Measurements from ENCODE around the gene TCF20.

TCF20 gene

GRCh38 chr22:42236268-42236667, 34.2 kb downstream of the TCF20 start:
- Histone ChIP-seq H3K27me3 (ENCODE audit: insufficient read depth, low read length, poor library complexity, severe bottlenecking) (no peaks in the 10 kb centered on the region), H3F3A (ENCODE audit: low read depth) (no peaks in the 10 kb centered on the region), H2AFZ (ENCODE audit: low read length) (no peak overlapping the region), H3K9me3 (ENCODE audit: insufficient read depth, low read depth, low read length) (peaks cover 13% of the 10 kb centered on the region; the same call in 1 of the 2 replicates), H3K36me3 (ENCODE audit: insufficient read depth, low read length) (peaks cover 14% of the 10 kb centered on the region; the same call in 1 of the 2 replicates), H3K9ac (ENCODE audit: low read depth, low read length, poor library complexity, severe bottlenecking) (no peak overlapping the region), H3K9me2 (replicated peaks; ENCODE audit: low read depth, low read length) (no peaks in the 10 kb centered on the region), H3K79me2 (ENCODE audit: insufficient read depth, low read length) (peaks cover 100% of the 10 kb centered on the region), H3K4me3 (ENCODE audit: low read length, poor library complexity, severe bottlenecking) (no peak overlapping the region), H3K4me2 (ENCODE audit: low read depth, low read length, poor library complexity, severe bottlenecking) (no peak overlapping the region), H3K4me1 (ENCODE audit: insufficient read depth, low read length, poor library complexity, severe bottlenecking) (peaks cover 7% of the 10 kb centered on the region), H4K20me1 (ENCODE audit: insufficient read depth, low read length, poor library complexity, severe bottlenecking) (peaks cover 45% of the 10 kb centered on the region)
- TF ChIP-seq EZH2phosphoT487 (IDR thresholded peaks at IDR 0.05; ENCODE audit: borderline replicate concordance), result no peak
- TF ChIP-seq CTCF (conservative IDR thresholded peaks at IDR 0.05; ENCODE audit: low read length), result no peak

- Histone ChIP-seq H3K36me3 (ENCODE audit: insufficient read depth, low read length) (peaks cover 7% of the 10 kb centered on the region; the same call in 1 of the 2 replicates), H3K4me2 (ENCODE audit: low read depth, low read length, poor library complexity, severe bottlenecking) (no peak overlapping the region), H3K4me3 (ENCODE audit: low read length, poor library complexity, severe bottlenecking) (no peak overlapping the region), H3K79me2 (ENCODE audit: insufficient read depth, low read length) (peaks cover 100% of the 10 kb centered on the region), H3K9me3 (ENCODE audit: insufficient read depth, low read depth, low read length) (peaks cover 13% of the 10 kb centered on the region; the same call in 1 of the 2 replicates), H2AFZ (ENCODE audit: low read length) (no peak overlapping the region), H3K4me1 (ENCODE audit: insufficient read depth, low read length, poor library complexity, severe bottlenecking) (peaks cover 7% of the 10 kb centered on the region), H3K27me3 (ENCODE audit: insufficient read depth, low read length, poor library complexity, severe bottlenecking) (no peaks in the 10 kb centered on the region), H4K20me1 (ENCODE audit: insufficient read depth, low read length, poor library complexity, severe bottlenecking) (peaks cover 60% of the 10 kb centered on the region), H3K9me2 (replicated peaks; ENCODE audit: low read depth, low read length) (no peaks in the 10 kb centered on the region), H3F3A (ENCODE audit: low read depth) (no peaks in the 10 kb centered on the region), H3K9ac (ENCODE audit: low read depth, low read length, poor library complexity, severe bottlenecking) (no peak overlapping the region)
- TF ChIP-seq EZH2phosphoT487 (IDR thresholded peaks at IDR 0.05; ENCODE audit: borderline replicate concordance) (no peak), CTCF (conservative IDR thresholded peaks at IDR 0.05; ENCODE audit: low read length) (no peak)
These were observed 36.6 kb downstream of the TCF20 start for GRCh38 chr22:42233879-42234278.

GRCh38 chr22:42231929-42232328, 38.5 kb downstream of the TCF20 start:
- TF ChIP-seq CTCF (conservative IDR thresholded peaks at IDR 0.05; ENCODE audit: low read length) (no peak), EZH2phosphoT487 (IDR thresholded peaks at IDR 0.05; ENCODE audit: borderline replicate concordance) (no peak)
- peaks cover 76% of the 10 kb centered on the region for H4K20me1 ChIP-seq (ENCODE audit: insufficient read depth, low read length, poor library complexity, severe bottlenecking)

More at GRCh38 chr22:42231929-42232328, 38.5 kb downstream of the TCF20 start:
- Histone ChIP-seq H3K4me3 (ENCODE audit: low read length, poor library complexity, severe bottlenecking) (no peak overlapping the region), H3K79me2 (ENCODE audit: insufficient read depth, low read length) (peaks cover 100% of the 10 kb centered on the region), H3K4me2 (ENCODE audit: low read depth, low read length, poor library complexity, severe bottlenecking) (no peak overlapping the region), H3K36me3 (ENCODE audit: insufficient read depth, low read length) (no peaks in the 10 kb centered on the region; the same call in 1 of the 2 replicates), H3K9me3 (ENCODE audit: insufficient read depth, low read depth, low read length) (no peaks in the 10 kb centered on the region), H3K4me1 (ENCODE audit: insufficient read depth, low read length, poor library complexity, severe bottlenecking) (peaks cover 7% of the 10 kb centered on the region), H2AFZ (ENCODE audit: low read length) (no peak overlapping the region), H3K9ac (ENCODE audit: low read depth, low read length, poor library complexity, severe bottlenecking) (no peak overlapping the region), H3F3A (ENCODE audit: low read depth) (no peaks in the 10 kb centered on the region), H3K27me3 (ENCODE audit: insufficient read depth, low read length, poor library complexity, severe bottlenecking) (no peaks in the 10 kb centered on the region), H3K9me2 (replicated peaks; ENCODE audit: low read depth, low read length) (no peaks in the 10 kb centered on the region)

Measured in Loucy (cell line).